Measurements from ENCODE around the gene PPP1CA.
"Not testable (repeated sequence)": the region's sequence is repeated elsewhere in the genome, so short reads cannot be mapped to it uniquely, and the experiment has no call there.

Gene PPP1CA

DNA sequence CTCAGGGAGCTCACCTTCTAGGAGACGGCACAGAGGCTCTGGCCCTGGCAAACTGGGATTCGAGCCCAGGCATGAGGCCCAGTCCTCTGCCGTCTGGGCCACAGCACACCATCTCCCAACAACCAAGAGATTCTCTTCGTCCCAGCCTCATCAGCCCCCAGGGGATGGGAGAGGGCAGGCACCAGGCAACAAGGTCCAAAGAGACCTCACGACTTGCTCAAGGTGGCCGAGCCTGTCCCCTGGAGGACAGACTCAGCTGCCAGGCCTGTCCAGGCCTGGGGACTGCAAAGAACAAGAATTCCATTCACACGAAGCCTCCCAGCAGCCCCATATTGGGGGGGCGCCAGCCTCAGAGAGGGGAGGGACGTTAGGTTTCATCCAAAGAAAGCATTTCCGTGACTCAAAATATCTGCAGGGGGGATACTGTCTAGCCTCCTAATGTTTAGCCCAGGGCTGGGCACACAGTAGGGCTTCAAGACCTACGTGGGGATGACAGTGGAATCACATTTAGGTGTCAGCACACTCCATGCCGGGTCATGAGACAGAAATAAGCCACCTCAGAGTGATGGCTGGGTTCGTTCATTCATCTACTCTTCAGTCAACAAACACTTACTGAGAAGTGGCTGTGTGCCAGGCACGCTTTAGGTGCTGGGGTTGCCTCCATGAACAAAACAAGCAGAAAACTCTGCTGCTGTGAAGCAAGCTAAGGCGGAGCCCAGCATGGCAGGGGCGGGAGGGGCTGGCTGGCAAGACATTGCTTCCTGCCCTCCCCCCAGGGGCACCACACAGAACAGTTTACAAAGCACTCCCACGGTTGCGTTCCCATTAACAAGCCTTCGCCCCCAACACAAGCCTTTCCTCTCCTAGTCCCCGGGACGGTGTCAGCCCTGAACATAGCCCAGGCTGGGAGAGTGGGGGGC lies 15.0 kb upstream of the PPP1CA start:
- DNase-seq, result peak; percentile 79

DNA sequence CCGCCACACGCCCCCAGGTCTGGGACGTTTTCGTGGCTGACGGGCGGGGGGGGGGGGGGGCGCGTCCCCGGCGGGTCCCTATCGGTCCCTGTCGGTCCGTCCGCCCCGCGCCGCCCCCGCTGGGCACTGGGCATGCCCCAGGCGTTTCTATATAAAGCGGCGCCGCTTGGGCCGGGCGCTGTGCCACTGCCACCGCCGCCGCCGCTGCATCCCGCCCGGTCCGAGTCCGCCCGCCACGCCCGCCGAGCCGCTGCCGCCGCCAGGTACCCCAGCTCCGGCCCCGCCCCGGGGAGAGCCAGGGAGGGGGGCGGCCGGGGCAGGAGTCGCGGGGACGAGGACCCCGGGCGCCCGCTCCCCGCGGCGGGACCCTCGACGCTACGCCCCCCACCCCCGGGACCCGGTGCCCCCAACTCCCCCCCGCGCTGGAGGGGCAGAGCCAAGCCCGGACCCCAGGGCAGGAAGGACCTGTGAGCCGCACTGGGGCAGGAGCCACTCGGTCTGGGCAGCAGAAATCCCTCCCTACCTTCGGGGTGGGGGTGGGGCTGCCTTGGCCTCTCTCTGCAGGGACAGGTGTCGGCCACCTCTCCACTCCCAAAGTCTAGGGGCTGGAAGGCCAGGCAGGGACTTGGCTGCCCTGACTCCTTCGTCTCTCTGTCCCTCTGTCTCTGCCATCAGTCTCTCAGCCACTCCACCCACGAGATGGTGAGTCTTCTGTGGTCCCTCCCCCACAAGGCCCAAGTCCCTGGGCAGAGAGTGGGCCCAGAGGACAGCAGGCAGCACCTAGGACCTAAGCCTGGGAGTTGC lies 14.0 kb upstream of the PPP1CA start, which contains the start of gene CARNS1:
Gene CARNS1 (plus strand): TSS at position 178 of the 804 bp plus-strand sequence. CDS start 522 bp downstream, at position 700.
- DNase-seq, result peak; percentile 43

DNA sequence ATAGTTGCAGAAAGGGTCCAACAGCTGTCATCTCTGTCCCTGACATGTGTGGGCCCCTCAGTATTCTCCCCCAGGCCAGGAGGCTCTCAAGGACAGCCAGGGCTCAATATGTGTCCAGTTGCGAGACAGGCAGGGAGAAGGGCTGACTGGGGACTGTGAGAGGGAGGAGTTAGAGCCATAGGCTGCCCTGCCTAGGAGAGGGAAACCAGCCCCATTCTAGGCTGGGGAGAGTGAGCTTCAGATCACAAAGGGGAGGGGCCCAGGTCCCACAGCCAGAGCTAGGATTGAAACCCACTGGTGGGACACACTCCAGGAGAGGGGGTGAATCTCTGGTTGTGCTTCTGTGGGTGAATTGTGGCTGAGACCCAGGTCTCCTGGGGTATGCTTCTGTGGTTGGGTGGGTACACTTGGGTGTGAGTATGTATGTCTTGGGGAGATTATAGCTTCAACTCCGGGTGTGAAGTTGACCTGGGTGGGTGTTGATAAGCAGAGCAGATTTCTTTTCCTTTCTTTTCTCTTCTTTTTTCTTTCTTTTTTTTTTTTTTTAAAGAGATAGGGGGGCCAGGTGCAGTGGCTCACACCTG lies 11.7 kb upstream of the PPP1CA start:
- no peak for DNase-seq

DNA sequence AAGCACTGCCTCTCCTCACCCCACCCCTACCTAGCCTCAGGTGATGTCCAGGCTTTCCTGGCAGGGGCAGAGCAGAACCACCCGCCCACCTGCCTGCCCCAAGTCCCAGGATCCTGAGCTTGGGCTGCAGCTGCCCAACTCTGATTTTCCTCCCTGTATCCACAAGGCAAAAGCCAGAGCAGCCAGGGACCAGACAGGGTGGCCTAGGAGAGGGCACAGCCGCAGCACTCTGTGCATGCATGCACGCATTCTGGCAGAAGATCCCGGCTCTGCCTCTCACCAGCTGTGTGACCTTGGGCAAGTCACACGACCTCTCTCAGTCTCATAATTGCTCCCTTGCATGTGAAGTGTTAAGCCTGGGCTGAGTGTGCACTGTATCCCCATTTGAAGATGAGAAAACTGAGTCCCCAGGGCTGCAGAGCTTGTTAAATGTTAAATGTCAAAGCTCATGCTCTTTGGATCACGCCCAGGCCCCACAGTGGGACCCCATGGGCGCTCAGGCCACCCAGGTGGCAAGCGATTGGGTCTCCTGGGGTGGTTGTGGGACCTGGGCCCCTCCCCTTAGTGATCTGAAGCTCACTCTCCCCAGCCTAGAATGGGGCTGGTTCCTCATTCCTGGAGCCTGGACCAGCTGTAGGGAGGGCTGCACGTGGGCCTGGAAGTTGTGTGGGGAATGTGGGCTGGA lies 11.0 kb upstream of the PPP1CA start:
- DNase-seq, result no peak

DNA sequence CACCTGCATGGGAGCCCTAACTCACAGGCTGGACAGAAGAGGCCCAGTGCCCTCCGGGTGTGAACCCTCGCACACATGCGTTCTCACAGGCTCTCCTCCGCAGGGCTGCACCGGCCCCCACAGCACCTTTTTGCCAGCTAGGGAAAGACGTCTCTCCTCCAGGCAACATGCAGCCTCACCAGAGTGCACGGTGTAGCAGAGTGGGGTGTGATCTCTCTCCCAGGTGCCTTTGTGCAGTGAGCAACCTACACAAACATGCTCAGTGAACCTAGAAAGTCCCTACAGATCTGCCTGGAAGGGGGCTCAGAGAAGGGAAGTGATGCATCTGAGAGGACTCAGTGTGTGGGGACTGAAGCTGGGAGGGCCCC lies 10.1 kb upstream of the PPP1CA start:
- DNase-seq, result no peak

DNA sequence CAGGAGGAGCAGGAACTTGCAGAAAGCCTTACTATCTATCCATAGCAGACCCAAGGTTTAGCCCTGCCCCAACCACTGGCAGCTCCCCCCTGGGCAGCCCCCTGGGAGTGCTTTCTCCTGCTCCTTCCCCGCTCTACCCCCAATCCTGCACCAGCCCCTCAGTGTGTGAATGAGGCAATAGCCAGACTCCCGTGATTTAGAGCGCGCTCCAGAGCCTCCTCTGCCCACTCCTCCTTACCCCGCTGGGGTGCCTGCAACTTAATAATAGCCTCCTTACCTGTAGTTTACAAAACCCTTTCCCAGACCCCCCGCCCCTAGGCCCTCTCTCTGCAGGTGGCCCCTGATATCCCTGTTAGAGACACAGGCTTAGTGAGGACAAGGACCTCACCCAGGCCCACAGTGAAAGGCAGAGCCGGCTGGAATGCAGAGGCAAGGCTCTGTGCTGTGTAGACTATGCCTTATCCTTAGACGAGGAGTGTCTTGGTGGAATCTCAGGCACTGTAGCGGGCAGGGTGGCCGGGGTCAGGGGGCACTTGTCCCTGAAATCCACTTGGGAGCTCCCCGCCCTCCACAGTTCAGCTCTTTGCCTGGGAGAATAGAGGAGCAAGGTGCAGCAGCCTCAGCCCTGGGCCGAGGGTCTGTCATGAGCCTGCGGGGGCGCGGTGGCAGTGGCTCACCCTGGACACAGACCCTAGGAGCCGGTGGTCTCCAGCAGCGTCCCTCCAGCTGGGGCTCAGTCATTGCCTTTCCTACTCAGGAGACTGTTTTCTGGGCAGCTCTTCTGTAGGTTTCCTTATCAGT lies 9.5 kb upstream of the PPP1CA start:
- no peak for DNase-seq

DNA sequence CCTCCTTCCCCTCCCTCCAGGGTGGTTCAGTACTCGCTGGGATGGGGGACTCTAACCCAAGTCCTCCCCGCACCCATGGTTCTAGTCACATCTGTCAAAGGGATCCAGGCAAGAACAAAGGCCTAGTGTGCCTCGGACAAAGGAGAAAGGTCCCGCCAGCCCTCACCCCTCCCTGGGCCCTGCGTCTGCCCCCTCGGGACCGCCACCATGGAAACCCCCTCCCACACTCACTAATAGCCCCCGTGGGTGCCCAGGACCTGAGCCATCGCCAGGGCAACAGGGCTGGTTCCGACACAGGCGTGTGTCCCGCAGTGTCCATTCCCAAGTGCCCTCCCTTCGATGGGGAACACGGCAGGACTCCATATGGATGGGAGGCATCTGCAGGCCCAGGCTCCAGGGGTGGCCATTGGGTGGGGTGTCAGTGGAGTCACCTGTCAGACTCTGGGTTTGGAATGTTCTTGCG lies 8.7 kb upstream of the PPP1CA start:
- DNase-seq, result no peak

DNA sequence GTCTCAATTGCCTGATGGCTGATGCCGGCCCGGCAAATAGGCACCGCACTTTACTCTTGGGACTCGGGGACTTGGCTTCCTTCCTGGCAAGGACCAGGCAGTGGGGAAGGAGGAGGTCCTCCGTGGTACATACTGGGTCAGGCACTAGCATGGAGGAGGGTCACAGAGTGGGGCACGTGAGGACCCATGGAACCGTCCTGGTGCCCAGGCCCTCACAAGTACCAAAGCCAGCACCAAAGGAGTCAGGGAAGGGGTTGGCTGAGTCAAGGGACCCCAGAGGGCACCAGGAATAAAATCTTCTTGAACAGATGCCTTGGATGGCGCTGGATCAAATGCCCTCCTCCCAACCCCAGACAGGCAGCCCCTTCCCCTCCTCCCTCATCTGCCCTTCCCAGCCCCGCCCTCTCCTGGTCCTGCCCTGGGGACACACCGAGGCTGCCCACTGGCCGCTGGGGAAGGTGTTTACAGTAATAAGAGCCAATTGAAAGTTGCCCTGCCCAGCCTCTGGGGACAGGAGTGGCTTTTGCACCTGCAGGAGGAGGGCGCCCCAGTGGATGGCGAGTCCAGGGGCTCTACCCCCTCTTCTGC lies 8.2 kb upstream of the PPP1CA start:
- DNase-seq, result peak; percentile 95

DNA sequence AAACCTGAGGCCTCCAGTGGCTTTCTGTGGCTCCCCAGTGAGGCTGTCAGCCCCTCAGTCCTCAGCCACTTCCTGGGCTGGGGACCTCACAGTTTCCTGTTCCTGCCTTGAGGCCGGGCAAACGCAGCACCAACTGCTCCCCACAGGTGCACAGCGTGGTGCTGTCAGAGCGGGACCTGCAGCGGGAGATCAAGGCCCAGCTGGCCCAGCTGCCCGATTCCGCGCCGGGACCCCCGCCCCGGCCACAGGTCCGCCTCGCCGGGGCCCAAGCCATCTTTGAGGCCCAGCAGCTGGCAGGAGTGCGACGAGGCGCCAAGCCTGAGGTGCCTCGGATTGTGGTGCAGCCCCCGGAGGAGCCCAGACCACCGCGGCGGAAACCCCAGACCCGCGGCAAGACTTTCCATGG lies 7.6 kb upstream of the PPP1CA start:
- DNase-seq, result no peak

DNA sequence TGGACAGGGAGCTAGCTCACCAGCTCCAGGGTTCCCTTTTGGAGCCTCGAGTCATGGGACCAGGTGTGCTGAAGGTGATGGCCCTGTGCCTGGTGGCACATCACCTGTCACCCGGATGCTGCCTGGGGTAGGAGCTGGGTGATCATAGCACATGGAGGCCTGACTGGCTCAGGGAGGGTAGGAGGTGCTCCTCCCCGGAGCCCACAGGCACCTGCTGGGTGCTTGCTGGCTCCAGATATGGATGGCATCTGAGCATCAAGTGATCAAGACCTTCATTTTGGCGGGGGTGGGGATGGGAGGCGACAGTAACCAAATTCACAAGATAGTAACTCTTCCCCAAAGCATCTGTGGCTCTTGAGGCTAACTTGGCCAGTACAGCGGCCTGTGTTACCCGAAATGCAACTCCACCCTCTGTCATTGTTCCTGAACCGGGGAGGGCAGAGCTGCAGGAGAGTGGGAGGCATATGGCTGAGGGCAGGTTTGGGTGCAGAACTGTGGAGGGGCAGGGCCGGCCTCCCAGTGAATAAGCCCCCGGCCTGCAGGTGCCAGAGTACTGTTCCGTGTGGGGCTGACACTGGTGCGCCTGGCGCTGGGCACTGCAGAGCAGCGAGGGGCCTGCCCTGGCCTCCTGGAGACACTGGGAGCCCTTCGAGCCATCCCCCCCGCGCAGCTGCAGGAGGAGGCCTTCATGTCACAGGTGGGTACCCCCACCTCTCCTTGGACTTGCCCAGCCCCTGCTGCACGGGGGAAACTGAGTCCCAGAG lies 7.0 kb upstream of the PPP1CA start:
- DNase-seq, result no peak

DNA sequence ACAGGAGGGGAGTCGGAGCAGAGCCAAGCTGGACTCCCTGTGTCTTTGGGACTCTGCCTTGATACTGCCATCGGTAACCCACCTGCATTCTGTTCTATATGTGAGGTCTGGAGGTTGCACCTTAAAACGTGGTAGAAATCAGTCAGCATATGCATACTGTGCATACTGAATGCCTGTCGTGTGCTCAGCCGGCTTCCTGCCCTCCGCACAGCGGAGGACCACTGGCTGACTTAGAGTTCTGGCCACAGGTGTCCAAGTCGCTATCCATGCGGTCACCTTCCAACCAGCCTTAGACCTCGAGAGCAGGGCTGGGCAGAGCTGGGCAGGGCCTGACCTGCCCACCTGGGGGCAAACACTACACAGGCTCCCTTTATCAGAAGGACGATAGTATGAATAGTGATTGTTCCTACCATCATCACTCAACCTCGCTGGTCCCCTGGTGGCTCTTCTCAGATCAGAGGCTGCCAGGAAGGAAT lies 6.1 kb upstream of the PPP1CA start:
- DNase-seq, result no peak

DNA sequence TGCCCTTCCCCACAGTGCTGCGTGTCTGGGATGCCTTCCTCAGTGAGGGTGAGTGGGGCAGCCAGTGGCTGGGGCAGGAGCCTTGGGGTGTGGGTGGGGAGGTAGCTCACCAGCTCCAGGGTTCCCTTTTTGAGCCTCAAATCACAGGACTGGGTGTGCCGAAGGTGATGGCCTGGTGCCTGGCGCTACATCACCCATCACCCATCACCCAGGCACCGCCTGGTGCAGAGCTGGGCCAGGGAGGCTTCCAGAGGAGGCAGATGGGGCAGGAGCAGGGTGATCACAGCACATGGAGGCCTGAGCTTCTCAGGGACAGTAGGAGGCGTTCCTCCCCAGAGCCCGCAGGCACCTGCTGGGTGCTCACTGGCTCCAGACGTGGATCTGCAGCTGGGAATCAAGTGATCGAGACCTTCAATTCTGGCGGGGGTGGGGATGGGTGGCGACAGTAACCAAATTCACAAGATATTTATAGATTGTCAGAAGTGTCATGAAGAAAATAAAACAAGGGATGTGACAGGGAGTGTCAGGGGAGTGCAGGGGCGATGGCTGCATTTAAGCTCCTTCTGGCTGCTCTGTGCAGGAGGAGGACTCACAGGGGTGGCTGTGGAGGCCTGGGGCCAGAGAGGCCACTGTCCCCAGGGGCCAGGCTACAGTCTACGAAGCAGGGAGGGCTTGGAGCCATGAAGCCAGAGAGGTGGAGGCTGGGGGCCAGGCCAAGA lies 5.5 kb upstream of the PPP1CA start:
- no peak for DNase-seq

DNA sequence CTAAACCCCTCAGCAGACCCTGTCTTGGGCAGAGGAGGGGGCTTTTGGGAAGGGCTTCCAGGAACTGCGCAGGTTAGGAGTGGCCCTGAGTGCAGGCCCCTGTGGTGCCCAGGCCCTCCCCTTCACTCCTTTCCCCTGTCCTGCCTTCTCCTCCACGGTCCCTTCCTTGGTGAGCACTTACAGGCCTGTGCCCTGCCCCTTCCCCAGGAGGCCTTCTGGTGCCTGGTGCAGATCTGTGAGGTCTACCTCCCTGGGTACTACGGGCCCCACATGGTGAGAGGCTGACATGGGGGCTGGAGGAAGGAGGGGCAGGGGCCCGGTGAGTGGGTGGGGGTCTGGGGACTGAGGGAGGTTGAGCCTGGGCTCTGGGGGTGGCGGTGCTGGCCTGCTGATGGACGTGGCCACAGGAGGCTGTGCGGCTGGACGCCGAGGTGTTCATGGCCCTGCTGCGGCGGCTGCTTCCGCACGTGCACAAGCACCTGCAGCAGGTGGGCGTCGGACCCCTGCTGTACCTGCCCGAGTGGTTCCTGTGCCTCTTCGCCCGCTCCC lies 4.8 kb upstream of the PPP1CA start:
- DNase-seq, result no peak

DNA sequence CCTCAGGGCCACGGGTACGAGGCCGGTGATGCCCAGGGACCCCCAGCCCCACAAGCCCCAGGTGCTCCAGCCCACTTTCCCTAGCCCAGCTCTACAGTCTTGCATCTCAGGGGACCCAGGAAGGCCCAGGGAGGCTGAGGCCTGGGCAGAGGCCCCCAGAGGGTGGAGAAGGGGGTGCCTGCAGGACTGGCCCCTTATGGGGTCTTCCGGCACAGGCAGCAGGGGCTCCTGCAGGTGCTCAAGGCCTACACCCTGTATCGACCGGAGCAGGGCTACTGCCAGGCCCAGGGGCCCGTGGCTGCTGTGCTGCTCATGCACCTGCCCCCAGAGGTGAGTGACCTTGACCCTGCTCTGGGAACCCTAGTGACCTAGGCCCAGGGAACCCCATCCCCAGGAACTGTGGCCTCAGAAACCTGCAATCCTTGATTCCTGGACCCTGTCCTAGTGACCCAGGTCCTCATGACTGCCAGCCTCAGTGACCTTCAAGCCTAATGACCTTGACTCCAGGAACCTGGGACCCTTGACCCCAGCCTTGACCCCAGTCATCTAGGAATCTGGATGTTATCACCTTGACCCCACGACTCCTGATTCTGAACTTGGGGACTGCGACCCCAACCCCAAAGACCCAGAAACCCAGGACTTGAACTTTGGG lies 4.2 kb upstream of the PPP1CA start:
- DNase-seq, result no peak

DNA sequence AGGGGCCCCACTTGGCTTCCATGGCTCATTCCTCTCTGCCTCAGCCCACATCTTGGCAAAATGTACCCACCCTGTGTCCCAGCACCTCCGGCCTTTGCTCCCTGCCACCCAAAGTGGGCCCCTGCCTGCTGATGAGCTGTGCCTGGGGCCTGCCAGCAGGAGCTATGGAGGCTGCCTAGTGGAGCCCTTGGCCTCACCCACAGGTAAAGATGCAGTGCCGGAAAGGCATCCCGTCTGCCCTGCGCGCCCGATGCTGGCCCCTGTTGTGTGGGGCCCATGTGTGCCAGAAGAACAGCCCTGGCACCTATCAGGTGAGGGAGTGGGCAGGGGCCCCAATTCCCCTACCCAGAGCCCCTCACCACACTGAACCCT lies 3.5 kb upstream of the PPP1CA start:
- no peak for DNase-seq

DNA sequence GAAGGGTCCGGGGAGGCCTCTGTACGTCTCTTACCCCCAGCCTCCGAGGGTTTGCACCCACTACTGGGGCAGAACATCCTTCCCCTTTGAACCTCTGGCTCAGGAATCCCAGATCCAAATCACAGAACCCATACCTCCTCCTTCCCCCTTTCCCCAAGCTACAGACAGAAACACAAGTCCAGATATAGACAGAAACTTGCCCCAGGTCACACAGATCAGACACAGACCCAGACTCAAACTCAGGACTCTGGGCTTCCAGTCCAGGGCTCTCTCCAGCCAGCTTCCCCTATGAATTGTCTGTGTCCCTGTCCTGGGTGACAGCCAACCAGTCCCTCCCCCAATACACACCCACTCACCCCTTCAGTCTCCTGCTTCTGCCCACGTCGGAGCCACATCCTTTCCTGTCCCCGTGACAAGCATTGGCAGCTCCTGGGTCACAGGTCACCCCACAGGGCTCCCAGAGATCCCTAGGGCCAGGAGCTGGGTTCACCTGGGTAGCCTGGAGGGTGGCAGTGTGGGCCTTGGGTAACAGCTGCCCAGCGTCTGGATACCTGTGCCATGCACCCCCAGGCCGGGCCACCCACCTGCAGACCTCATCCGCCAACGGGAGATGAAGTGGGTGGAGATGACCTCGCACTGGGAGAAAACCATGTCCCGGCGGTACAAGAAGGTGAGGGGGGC lies 3.0 kb upstream of the PPP1CA start:
- no peak for DNase-seq

DNA sequence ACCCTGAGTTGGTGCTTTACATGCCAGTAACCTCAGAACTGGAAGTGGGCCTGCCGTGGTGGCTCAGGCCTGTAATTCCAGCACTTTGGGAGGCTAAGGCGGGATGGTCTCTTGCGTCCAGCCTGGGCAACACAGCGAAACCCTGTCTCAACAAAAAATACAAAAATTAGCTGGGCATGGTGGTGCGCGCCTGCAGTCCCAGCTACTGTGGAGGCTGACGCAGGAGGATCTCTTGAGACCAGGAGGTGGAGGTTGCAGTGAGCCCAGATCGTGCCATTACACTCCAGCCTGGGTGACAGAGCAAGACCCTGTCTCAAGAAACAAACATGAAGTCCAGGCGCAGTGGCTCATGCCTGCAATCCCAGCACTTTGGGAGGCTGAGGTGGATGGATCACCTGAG lies 1.4 kb upstream of the PPP1CA start:
- DNase-seq, result not testable (repeated sequence)

DNA sequence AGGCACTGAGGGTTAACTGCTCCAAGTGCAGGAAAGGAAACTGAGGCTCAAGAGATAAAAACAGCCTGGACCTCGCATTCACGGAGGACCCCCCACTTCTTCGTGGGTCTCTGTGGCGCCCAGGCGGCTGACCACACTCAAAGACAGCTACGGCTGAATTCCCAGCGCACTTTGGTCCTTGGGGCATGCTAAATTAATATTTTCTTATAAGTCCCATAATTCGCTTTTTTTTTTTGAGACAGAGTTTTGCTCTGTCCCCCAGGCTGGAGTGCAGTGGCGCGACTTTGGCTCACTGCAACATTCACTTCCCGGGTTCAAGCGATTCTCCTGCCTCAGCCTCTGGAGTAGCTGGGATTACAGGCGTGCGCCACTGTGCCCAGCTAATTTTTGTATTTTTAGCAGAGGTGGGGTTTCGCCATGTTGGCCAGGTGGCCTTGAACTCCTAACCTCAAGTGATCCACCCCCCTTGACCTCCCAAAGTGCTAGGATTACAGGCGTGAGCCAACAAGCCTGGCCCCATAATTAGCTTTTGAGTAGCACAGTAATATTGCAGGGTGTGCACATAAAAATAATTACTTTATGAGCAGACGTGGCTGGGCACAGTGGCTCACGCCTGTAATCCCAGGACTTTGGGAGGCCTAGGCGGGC lies 658 bp upstream of the PPP1CA start:
- DNase-seq, result not testable (repeated sequence)

All from NCI-H510A (cell line).